Vagina (tissue), 2 donors: ENCODE data around the gene RAB4B. TPM values are rescaled to one million over a fixed set of nuclear protein-coding genes. Genes with fewer than 3 reads are reported as not detected.

Experiments used
- DNase-seq, 2 donors: peaks; one replicate each; pipeline ENCODE4 v3.0.0-alpha.2; 2017; ENCODE audit errors: extremely low spot score in 2 of 2
- H3K27ac ChIP-seq: fragments of 200-600 bp; sonication (generic); one replicate; pipeline ENCODE4 v1.5.1; 2019
- H3K27me3 ChIP-seq: fragments of 200-600 bp; sonication (generic); one replicate; pipeline ENCODE4 v1.5.1; 2019
- H3K36me3 ChIP-seq, 2 donors: fragments of 200-600 bp; sonication (generic); one replicate each; pipeline ENCODE4 v1.5.1; 2017 to 2019
- H3K4me1 ChIP-seq: fragments of 200-600 bp; sonication (generic); one replicate; pipeline ENCODE4 v1.5.1; 2019
- H3K4me3 ChIP-seq, 2 donors: fragments of 200-600 bp; sonication (generic); 1 replicate in 1 of 2; 2 replicates in 1 of 2; pipeline ENCODE4 v1.5.1; 2016 to 2019
- H3K9me3 ChIP-seq: fragments of 200-600 bp; sonication (generic); one replicate; pipeline ENCODE4 v1.5.1; 2019
- CTCF ChIP-seq, 3 experiments: fragments of 450-650 bp in 2 of 3; fragments of 200-600 bp in 1 of 3; sonication (generic) in 1 of 3; IDR thresholded peaks; one replicate each; pipeline ENCODE4 v1.5.1; 2017 to 2019; ENCODE audit warnings: antibody characterized with exemption in 3 of 3, mild to moderate bottlenecking in 2 of 3, moderate library complexity in 2 of 3
- POLR2A ChIP-seq, 2 donors: fragments of 450-650 bp; IDR thresholded peaks; one replicate each; pipeline ENCODE4 v1.6.1; 2017; ENCODE audit warnings: antibody characterized with exemption in 2 of 2, mild to moderate bottlenecking in 2 of 2, moderate library complexity in 2 of 2
- POLR2AphosphoS5 ChIP-seq, 2 donors: sonication (generic); formaldehyde crosslinking; IDR thresholded peaks; one replicate each; pipeline ENCODE4 v1.9.0; 2017; ENCODE audit warnings: antibody characterized with exemption in 2 of 2, mild to moderate bottlenecking in 2 of 2, low read depth in 1 of 2; ENCODE audit not compliant: insufficient read depth in 1 of 2
- intact Hi-C: fragments of 100-400 bp; cut with DNase I; formaldehyde crosslinking; loops from one replicate; pipeline ENCODE4 v1.15.1; 2023
- total RNA-seq: library from RNA; depleted of rRNA; stranded (reverse); fragments of >200 nt; gene quantifications from one replicate; pipeline ENCODE4 v1.2.3, GENCODE V29; 2016

The RAB4B gene
- total RNA-seq, 1 donor from 2014 or later: 22.3 TPM

- Histone ChIP-seq H3K9me3 (no peaks in the 10 kb centered on the region), H3K4me3 (peak overlapping the region; percentile 73 to 95), H3K4me1 (peaks cover 43% of the 10 kb centered on the region), H3K27me3 (no peaks in the 10 kb centered on the region), H3K27ac (peak overlapping the region; percentile 91), H3K36me3 (peaks cover 0 to 5% of the 10 kb centered on the region in 2 donors)
- no peak for DNase-seq
- intact Hi-C loops: loop anchor here (5.0 kb wide), 1 partner anchor 81 kb away; the partner anchor contains the start of genes COQ8B and ITPKC
- TF ChIP-seq CTCF (IDR thresholded peaks at IDR 0.05) (peak in 2 of 3 experiments; percentile 18 to 48), POLR2AphosphoS5 (IDR thresholded peaks at IDR 0.05; ENCODE audit: insufficient read depth in 1 of 2, low read depth in 1 of 2) (no peak)
Measured at GRCh38 chr19:40797963-40798682, 20.1 kb downstream of the RAB4B start.

GRCh38 chr19:40798683-40799557 lies 20.9 kb downstream of the RAB4B start, which contains the start of gene EGLN2:
Gene EGLN2 (plus strand): TSS chr19:40799191. CDS start chr19:40800573, 1,382 bp downstream.
- H3K27me3 ChIP-seq: no peaks in the 10 kb centered on the region
- DNase-seq: peak; percentile 100
- H3K27ac ChIP-seq: peak within 1 kb of the TSS; percentile 98
- no peak for TF ChIP-seq CTCF (IDR thresholded peaks at IDR 0.05)
- TF ChIP-seq POLR2A (IDR thresholded peaks at IDR 0.05): peak in 1 of 2 donors; percentile 83
- peak; percentile 91 to 96 for TF ChIP-seq POLR2AphosphoS5 (IDR thresholded peaks at IDR 0.05; ENCODE audit: insufficient read depth in 1 of 2, low read depth in 1 of 2)
- H3K4me3 ChIP-seq: peak within 1 kb of the TSS; percentile 73 to 95
- intact Hi-C loops: loop anchor here (5.0 kb wide), 1 partner anchor 82 kb away; the partner anchor contains the start of genes COQ8B and ITPKC
- H3K9me3 ChIP-seq: no peaks in the 10 kb centered on the region
- peaks cover 0 to 5% of the 10 kb centered on the region in 2 donors for H3K36me3 ChIP-seq
- H3K4me1 ChIP-seq: peaks cover 51% of the 10 kb centered on the region

GRCh38 chr19:40799558-40800338 lies 21.7 kb downstream of the RAB4B start:
- Histone ChIP-seq H3K27ac (peak overlapping the region; percentile 98), H3K4me3 (peak overlapping the region; percentile 73 to 95), H3K36me3 (peaks cover 0 to 5% of the 10 kb centered on the region in 2 donors), H3K9me3 (no peaks in the 10 kb centered on the region), H3K4me1 (peaks cover 59% of the 10 kb centered on the region), H3K27me3 (no peaks in the 10 kb centered on the region)
- TF ChIP-seq POLR2A (IDR thresholded peaks at IDR 0.05) (no peak), CTCF (IDR thresholded peaks at IDR 0.05) (no peak), POLR2AphosphoS5 (IDR thresholded peaks at IDR 0.05; ENCODE audit: insufficient read depth in 1 of 2, low read depth in 1 of 2) (peak in 1 of 2 donors; percentile 27)
- no peak for DNase-seq
- intact Hi-C loops: loop anchor here (5.0 to 10.0 kb wide), 4 partner anchors 45 to 1073 kb away; partner anchors contain the start of genes ACTMAP, COQ8B, ITPKC and SNRPA

GRCh38 chr19:40800339-40800996 lies 22.4 kb downstream of the RAB4B start:
- H3K9me3 ChIP-seq: no peaks in the 10 kb centered on the region
- peak overlapping the region; percentile 98 for H3K27ac ChIP-seq
- H3K4me3 ChIP-seq: peak overlapping the region; percentile 73 to 95
- peaks cover 0 to 8% of the 10 kb centered on the region in 2 donors for H3K36me3 ChIP-seq
- H3K4me1 ChIP-seq: peaks cover 67% of the 10 kb centered on the region
- intact Hi-C loops: loop anchor here (5.0 to 10.0 kb wide), 3 partner anchors 46 to 1072 kb away; partner anchors contain the start of genes ACTMAP and SNRPA
- H3K27me3 ChIP-seq: no peaks in the 10 kb centered on the region
- DNase-seq: no peak
- TF ChIP-seq POLR2A (IDR thresholded peaks at IDR 0.05): no peak
- no peak for TF ChIP-seq POLR2AphosphoS5 (IDR thresholded peaks at IDR 0.05; ENCODE audit: insufficient read depth in 1 of 2, low read depth in 1 of 2)
- TF ChIP-seq CTCF (IDR thresholded peaks at IDR 0.05): no peak
